ENCODE data around the gene PLAC1. TPM values are rescaled to one million over a fixed set of nuclear protein-coding genes. Genes with fewer than 3 reads are reported as not detected.

Gene PLAC1
- total RNA-seq, 1 donor from 2014 or later: 1.3 TPM

DNA sequence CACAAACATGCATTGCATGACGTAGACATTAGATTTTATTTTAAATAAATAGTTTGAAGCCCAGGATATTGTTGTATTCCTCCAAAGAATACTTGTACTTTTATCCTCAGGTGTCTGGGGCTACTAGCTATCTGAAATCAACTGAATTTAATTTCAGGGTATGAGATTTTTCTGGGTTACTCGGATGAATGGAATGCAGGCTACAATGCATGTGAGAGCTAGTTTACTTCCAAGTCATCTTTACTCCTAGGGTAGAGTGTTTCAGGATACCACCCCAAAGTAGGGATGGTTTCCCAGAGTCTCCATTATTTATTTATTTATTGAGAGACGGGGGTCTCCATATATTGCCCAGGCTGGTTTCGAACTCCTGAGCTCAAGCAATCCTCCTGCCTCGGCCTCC is 131.9 kb downstream of the PLAC1 start:
- no peak for FAIRE-seq
- H3K4me3 ChIP-seq (ENCODE audit: low read depth, low read length): no peak overlapping the region
- no peaks in the 10 kb centered on the region for H3K36me3 ChIP-seq (ENCODE audit: control insufficient read depth, insufficient read depth, low read length)
- TF ChIP-seq, protein P1, sequence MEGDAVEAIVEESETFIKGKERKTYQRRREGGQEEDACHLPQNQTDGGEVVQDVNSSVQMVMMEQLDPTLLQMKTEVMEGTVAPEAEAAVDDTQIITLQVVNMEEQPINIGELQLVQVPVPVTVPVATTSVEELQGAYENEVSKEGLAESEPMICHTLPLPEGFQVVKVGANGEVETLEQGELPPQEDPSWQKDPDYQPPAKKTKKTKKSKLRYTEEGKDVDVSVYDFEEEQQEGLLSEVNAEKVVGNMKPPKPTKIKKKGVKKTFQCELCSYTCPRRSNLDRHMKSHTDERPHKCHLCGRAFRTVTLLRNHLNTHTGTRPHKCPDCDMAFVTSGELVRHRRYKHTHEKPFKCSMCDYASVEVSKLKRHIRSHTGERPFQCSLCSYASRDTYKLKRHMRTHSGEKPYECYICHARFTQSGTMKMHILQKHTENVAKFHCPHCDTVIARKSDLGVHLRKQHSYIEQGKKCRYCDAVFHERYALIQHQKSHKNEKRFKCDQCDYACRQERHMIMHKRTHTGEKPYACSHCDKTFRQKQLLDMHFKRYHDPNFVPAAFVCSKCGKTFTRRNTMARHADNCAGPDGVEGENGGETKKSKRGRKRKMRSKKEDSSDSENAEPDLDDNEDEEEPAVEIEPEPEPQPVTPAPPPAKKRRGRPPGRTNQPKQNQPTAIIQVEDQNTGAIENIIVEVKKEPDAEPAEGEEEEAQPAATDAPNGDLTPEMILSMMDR (IDR thresholded peaks at IDR 0.05; ENCODE audit: insufficient read depth, low read length, severe bottlenecking): no peak
- no peaks in the 10 kb centered on the region for H3K27me3 ChIP-seq (ENCODE audit: control insufficient read depth, insufficient read depth, low read length)
- no peak for DNase-seq (ENCODE audit: low read depth)

GRCh38 chrX:134525086-134525792 is 133.0 kb downstream of the PLAC1 start:
- H3K4me3 ChIP-seq (ENCODE audit: low read depth, low read length): no peak overlapping the region
- DNase-seq (ENCODE audit: low read depth): no peak
- TF ChIP-seq, protein P1 (IDR thresholded peaks at IDR 0.05; ENCODE audit: insufficient read depth, low read length, severe bottlenecking): no peak
- FAIRE-seq: no peak
- H3K27me3 ChIP-seq (ENCODE audit: control insufficient read depth, insufficient read depth, low read length): no peaks in the 10 kb centered on the region
- no peaks in the 10 kb centered on the region for H3K36me3 ChIP-seq (ENCODE audit: control insufficient read depth, insufficient read depth, low read length)

- Histone ChIP-seq H3K27me3 (ENCODE audit: control insufficient read depth, insufficient read depth, low read length) (no peaks in the 10 kb centered on the region), H3K36me3 (ENCODE audit: control insufficient read depth, insufficient read depth, low read length) (no peaks in the 10 kb centered on the region), H3K4me3 (ENCODE audit: low read depth, low read length) (no peak overlapping the region)
- DNase-seq (ENCODE audit: low read depth) (no peak), FAIRE-seq (no peak)
- TF ChIP-seq, protein P1 (IDR thresholded peaks at IDR 0.05; ENCODE audit: insufficient read depth, low read length, severe bottlenecking): no peak
Observed at GRCh38 chrX:134524181-134524580, 134.1 kb downstream of the PLAC1 start.

DNA sequence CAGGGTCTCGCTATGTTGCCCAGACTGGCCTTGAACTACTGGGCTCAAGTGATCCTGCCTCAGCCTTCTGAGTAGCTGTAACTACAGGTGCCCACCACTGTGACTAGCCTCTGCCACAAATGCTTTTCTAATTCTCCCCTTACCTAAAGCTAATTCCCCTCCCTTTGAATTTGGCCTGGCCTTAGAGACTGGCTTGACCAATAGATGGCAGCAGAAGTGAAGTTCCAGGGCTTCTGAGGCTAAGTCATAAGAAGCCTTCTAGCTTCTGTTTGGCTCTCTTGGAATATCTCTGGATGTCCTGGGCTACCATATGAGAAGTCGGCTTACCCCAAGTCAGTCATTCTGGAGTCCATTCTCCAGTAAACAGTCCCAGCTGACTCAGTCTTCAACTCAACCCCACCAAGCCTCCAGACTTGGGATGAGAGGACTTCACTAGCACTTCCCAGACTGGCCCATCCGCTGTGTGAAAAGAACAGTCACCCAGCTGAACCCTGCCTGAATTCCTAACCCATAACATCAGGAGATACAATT is 137.3 kb downstream of the PLAC1 start:
- TF ChIP-seq, protein P1 (IDR thresholded peaks at IDR 0.05; ENCODE audit: insufficient read depth, low read length, severe bottlenecking): peak; percentile 58
- no peaks in the 10 kb centered on the region for H3K36me3 ChIP-seq (ENCODE audit: control insufficient read depth, insufficient read depth, low read length)
- peak; percentile 54 for DNase-seq (ENCODE audit: low read depth)
- H3K4me3 ChIP-seq (ENCODE audit: low read depth, low read length): no peak overlapping the region
- no peaks in the 10 kb centered on the region for H3K27me3 ChIP-seq (ENCODE audit: control insufficient read depth, insufficient read depth, low read length)
- no peak for FAIRE-seq

Other genes starting within 250 kb of the PLAC1 start
- 8.8 and 11.6 TPM in 2 replicates for gene HPRT1, start 198.3 kb downstream of the PLAC1 start, total RNA-seq
- gene PABIR2, start 138.7 kb upstream of the PLAC1 start, total RNA-seq: 6.8 and 7.2 TPM in 2 replicates

Data from bronchial epithelial cell (primary cell).